GDM1 (cell line): Measurements from ENCODE around the gene FAM83F.

ENCODE experiments used
- DNase-seq: peaks from one replicate; lab custom pipeline; 2025; lab: John Stamatoyannopoulos, UW

FAM83F gene

DNA sequence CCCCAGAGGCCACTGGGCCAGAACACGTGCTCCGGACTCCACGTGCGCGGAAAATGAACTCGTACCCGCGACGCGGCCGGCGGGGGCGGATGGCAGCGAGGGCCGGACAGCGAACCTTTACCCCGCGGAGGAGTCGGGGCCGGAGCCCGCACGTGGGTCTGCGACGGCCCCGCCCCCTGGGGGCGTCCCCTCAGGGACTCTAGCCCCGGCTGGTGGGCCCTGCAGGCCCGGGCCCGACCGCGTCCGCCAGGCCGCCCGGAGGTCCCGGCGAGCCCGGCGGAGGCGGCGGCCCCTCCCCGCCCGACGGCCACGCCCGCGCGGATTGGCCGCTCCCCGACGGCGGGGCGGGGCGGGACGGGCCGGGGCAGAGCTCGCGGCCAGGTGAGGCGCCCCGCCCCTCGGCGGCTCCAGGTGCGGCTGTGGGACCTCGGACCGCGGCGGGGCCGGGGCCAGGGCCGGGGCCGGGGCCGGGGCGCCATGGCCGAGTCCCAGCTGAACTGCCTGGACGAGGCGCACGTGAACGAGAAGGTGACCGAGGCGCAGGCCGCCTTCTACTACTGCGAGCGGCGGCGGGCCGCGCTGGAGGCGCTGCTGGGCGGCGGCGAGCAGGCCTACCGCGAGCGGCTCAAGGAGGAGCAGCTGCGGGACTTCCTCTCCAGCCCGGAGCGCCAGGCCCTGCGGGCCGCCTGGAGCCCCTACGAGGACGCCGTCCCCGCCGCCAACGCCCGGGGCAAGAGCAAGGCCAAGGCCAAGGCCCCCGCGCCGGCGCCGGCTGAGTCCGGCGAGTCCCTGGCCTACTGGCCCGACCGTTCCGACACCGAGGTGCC, at the start of gene FAM83F:
FAM83F (plus strand) TSS at position 389 of the 827 bp plus-strand sequence; CDS start at position 478, 89 bp downstream.
- no peak for DNase-seq

DNA sequence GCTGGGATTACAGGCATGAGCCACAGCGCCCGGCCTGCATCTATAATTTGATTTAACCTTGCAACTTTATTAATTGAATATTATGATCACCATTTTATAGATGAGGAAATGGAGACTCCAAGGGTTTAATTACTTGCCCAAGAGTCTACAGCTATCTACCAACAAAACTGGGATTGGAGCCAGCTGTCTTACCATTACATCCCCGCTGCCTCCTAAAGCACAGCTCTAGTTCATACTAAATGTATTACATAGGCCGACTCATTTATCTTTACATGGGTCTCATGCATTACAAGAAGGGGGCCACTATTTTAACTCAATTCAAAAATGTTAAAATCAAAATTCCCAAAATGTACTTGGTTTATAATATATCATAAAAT, 48.6 kb upstream of the FAM83F start:
- no peak for DNase-seq

- peak; percentile 19 for DNase-seq
Measured at GRCh38 chr22:39946503-39947219, 48.1 kb upstream of the FAM83F start.

GRCh38 chr22:39947220-39948216, 47.2 kb upstream of the FAM83F start:
- DNase-seq, result no peak

DNA sequence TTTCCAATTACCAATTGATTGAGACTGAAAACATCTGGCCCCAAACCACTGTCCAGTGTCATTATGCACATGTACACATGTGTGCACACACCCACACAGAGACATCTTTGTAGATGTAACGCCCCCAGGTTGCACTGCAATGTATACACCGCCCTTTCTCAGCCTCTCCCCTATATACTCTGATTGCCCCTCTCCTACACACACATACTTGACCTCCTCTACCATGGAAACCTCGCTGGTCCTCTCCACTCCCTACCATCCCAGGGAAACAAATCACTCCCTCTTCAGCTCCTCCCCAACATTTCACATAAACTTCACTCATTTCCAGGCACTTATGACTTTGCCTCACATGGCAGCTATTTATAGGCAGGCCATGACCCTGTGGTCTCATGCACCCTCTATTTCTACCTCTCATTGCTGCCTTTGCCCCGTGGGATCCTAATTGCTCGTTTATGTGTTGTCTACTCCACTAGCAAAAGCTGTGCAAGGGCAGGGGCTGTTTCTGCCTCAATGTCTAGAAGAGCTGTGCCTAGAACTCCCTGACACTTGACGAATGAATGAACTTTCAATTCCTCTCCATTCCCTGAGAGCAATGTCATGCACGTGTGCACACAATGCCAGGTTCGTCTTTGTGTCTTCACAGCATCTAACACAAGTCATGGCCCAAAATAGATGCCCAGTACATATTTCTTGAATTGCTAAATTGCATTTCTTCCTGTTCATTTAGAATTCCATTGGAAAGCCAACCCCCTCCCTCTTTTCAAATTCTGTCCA, 44.6 kb upstream of the FAM83F start:
- no peak for DNase-seq

GRCh38 chr22:39951603-39952293, 43.0 kb upstream of the FAM83F start:
- peak; percentile 18 for DNase-seq

DNA sequence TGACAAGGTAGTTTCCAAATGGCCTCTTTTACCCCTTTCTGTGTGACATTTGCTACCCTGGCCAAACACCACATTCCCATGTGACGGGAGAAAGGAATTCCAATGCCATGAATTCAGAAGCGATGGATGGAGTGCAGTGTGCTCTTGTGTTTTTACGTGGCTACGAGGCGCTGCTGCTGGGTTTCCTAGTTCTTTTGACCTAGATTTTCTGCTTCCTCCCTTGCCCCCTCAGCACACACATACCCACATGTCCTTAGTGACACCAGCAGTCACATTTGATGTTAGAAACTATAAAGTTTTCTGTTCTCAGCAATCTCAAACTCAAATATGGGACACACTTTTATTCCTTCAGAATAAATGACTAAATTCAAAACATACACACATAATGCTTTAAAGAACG, 42.4 kb upstream of the FAM83F start:
- no peak for DNase-seq

DNA sequence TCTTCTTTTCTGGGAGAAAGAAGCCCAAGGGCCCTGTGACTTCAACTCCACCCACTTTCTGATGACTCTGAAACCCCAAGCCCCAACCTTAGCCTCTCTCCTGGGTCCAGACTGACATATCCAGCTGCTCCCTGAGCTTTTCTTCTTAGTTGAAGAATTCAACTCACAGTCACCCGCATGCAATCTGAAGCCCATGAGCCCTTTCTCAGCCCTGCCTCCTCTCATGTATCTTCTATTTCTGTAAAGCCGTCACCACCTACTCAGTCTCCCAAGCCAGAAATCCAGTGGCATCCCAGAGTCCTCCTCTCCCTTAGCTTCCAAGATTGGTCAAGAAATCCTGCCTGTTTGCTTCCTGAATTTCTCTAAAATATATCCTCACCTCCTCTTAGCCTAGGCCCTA, 41.7 kb upstream of the FAM83F start:
- no peak for DNase-seq

- DNase-seq, result no peak
Measured at GRCh38 chr22:39954584-39955055, 40.1 kb upstream of the FAM83F start.

DNA sequence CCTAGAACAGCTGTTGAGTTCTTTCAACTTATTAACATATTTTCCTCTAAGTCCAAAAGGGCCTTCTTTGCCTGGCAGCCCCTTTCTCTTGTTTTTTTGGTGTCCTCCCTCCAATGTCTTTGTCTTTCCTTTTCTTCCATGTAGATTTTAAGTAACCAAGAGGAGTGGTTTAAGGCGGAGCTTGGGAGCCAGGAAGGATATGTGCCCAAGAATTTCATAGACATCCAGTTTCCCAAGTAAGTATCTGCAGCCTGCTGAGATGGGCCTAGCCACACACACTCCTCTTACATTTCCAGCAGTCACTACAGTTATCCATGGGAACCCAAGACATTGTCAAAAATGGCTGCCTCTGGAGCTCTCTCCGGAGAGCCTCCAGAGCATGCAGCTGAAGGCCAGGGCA, 39.1 kb upstream of the FAM83F start:
- DNase-seq, result no peak

DNA sequence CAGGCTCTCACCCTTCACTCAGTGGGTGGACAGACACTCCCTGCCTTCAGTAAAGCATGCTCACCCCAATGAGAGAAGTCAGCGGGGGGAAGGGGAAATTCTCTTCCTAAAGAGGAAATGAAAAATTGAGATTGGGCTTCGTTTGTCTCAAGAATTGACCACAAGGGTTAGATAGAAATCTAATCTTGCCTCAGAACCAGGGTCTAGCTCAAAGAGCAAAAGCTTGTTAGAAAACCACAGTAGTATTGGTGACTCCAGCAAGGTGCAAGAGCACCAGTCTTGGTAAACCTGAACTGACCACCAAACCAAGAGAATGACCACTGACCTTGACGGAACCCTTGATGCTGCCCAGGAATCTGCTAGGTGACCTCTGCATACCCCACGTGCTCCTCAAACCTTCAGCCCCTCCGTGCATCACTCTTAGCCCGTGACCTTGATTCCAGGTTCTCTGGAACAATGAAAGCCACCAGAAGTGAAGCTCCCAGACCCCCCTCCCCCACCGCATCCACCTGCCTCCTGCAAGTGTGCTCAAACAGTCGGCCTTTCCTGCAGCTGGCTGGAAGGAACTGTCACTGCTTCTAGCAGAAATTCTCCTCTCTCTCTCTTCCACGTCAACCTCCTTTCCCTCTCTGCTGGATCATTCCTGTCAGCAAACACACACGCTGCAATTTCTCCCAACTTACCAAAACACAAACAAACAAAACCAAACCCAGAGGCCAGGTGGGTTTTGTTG, 37.7 kb upstream of the FAM83F start:
- DNase-seq, result no peak

DNA sequence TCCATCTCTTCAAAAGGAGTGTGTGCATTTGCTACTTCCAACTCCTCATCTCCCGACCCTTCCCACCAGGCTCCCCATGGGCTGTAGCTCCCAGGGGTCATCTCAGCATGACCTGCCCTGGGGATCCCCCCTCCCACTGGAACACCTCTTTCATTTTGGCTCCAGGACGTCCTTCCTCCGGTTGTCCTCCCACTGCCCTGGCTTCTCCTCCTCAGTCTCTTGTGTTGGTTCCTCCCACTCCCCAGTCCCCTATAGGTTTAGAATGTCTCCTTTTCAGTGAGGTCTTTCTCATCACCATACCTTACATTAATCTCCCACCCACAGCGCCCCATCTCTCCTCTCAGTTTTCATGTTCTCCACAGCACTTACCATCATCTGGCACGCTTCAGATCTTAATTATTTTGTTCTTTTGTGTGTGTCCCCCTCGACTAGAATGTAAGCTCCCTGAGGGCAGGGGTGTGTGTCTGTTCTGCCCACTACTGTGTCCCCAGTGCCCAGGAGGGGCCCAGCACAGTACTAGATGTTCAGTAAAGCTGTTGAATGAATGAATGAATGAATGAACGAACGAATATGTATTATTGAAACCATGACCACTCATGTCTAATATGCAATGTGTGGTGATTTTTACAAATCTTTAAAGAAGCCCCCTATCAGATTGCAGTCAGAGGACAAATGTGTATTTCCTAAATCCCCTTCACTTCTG, 36.6 kb upstream of the FAM83F start:
- no peak for DNase-seq

DNA sequence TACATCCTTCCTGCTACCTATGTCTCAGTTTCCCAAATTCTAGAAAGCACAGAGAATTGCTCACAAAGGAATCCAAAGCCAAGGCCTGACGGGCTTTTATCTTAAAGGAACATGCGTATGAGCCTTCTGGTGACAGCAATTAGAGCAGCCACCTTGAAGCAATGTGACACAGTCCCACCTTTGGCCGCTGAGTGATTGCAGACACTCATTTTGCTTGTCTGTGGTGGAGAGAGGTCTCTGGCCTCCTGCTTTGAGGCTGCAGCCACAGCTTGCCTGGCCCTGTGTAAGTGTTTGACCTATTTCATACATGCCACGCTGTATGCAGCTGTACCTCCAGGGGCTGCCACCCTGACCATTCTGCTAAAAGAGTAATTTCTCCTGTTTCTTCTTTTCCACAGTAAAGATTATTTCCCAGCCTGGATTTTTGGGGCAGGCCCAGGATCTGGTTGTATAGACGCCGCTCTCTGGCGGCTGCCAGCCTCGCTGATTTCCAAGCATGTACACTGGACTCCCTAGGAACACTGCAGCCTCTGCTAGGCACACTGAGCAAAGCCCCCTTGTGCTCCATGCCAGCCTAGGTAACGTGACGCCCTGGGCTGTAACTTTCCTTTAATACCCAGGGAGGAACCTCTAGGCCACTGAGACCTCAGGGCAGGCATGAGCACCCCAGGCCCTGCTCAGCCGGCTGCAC, 35.7 kb upstream of the FAM83F start:
- DNase-seq, result no peak

DNA sequence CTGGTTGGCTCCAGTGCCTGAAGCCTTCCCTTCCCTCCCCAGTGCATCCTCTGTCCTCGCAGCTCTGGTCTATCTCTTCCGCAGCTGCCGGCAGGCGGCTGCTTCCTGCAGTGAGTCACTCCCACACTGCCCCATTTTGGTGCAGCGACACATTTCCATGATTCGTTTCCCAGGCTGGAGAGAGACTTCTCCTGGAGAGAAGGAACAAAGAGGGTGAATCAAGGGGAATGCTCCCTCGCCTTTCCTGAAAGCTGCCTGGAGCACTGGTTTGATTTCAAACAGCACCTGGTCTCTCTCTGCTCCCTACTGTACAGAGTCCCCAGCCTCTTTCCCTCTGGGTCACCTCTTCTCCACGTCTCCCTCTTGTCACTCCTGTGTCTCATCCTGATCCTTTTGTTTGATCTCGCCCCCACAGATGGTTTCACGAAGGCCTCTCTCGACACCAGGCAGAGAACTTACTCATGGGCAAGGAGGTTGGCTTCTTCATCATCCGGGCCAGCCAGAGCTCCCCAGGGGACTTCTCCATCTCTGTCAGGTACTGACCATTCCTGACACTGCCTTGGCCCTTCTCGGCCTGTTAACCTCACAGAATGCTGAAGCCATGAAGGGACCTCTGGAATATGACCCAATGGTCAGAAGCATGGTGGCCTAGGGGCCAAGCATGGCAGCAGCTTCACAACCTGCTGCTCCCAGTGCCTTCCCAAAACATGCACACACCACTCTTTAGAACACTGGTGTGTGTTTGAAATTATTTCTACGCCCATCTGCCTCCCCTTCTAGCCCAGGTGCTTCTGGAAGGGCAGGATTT, 34.9 kb upstream of the FAM83F start, which contains the start of gene TMA7B:
TMA7B (plus strand) TSS at position 758 of the 808 bp plus-strand sequence. CDS start 3,978 bp downstream, outside the sequence.
- peak; percentile 74 for DNase-seq

GRCh38 chr22:39960791-39961746, 33.7 kb upstream of the FAM83F start:
- DNase-seq, result peak; percentile 75

GRCh38 chr22:39962071-39962470, 32.7 kb upstream of the FAM83F start:
- no peak for DNase-seq
